Sigmoid colon (tissue), 7 donors: Measurements from ENCODE around the gene DCLRE1B. TPM values are rescaled to one million over a fixed set of nuclear protein-coding genes. Genes with fewer than 3 reads are reported as not detected.

Experiments used
- DNase-seq: peaks from one replicate; pipeline ENCODE4 v3.0.0-alpha.2; 2019
- H3K27ac ChIP-seq, 4 donors: fragments of 200-600 bp; sonication (generic); one replicate each; pipeline ENCODE4 v1.5.1; 2016 to 2019; ENCODE audit warnings: mild to moderate bottlenecking in 1 of 4
- H3K27me3 ChIP-seq, 3 donors: fragments of 200-600 bp; sonication (generic); one replicate each; pipeline ENCODE4 v1.5.1; 2019; ENCODE audit warnings: mild to moderate bottlenecking in 1 of 3
- H3K36me3 ChIP-seq, 4 donors: fragments of 200-600 bp; sonication (generic); one replicate each; pipeline ENCODE4 v1.5.1; 2016 to 2019
- H3K4me1 ChIP-seq, 4 donors: fragments of 200-600 bp; sonication (generic); one replicate each; pipeline ENCODE4 v1.5.1; 2017 to 2019
- H3K4me3 ChIP-seq, 4 donors: fragments of 200-600 bp; sonication (generic); one replicate each; pipeline ENCODE4 v1.5.1; 2017 to 2019; ENCODE audit warnings: mild to moderate bottlenecking in 2 of 4, moderate library complexity in 1 of 4
- H3K9me3 ChIP-seq, 4 donors: fragments of 200-600 bp in 3 of 4; sonication (generic) in 3 of 4; one replicate each; pipeline versions ENCODE4 v1.5.1 to v1.6.1; 2013 to 2019
- CTCF ChIP-seq, 4 experiments: fragments of 450-650 bp in 3 of 4; fragments of 200-600 bp in 1 of 4; IDR thresholded peaks; one replicate each; pipeline ENCODE4 v1.5.1; 2016 to 2019; ENCODE audit warnings: antibody characterized with exemption in 4 of 4, mild to moderate bottlenecking in 3 of 4, moderate library complexity in 2 of 4
- EP300 ChIP-seq, 4 donors: sonication (generic); formaldehyde crosslinking; IDR thresholded peaks; one replicate each; pipeline ENCODE4 v1.6.1; 2017; ENCODE audit warnings: antibody characterized with exemption in 4 of 4
- POLR2A ChIP-seq, 2 donors: fragments of 450-650 bp; IDR thresholded peaks; one replicate each; pipeline ENCODE4 v1.6.1; 2016; ENCODE audit warnings: antibody characterized with exemption in 2 of 2, mild to moderate bottlenecking in 2 of 2, moderate library complexity in 2 of 2
- POLR2AphosphoS5 ChIP-seq, 4 donors: sonication (generic); formaldehyde crosslinking; IDR thresholded peaks; one replicate each; pipeline ENCODE4 v1.6.1; 2017; ENCODE audit warnings: antibody characterized with exemption in 4 of 4
- WGBS, 2 donors: extraction: QIAGEN DNeasy Blood & Tissue Kit; methylation state at CpG; one replicate each; pipeline ENCODE4 v1.1.7; 2013; 5-methylcytosine and 5-hydroxymethylcytosine counted together
- intact Hi-C: fragments of 100-400 bp; cut with DNase I; formaldehyde crosslinking; loops from one replicate; pipeline ENCODE4 v1.15.1; 2023
- polyA plus RNA-seq, 3 donors: library from polyadenylated mRNA; stranded (reverse); fragments of 200-250 nt; gene quantifications; one replicate each; pipeline ENCODE4 v1.2.3, GENCODE V29; 2013
- total RNA-seq, 4 donors: library from RNA; depleted of rRNA; stranded (reverse); fragments of >200 nt; gene quantifications; one replicate each; pipeline ENCODE4 v1.1.0, GENCODE V29; 2016
- donor health status: healthy with polysubstance abuse.
- donor health status: Bipolar disorder and iron deficiency.
- donor health status: healthy.

DCLRE1B gene
- total and polyA plus RNA-seq, 7 donors, result 1.8 to 4.9 (median 4.4) TPM

DNA sequence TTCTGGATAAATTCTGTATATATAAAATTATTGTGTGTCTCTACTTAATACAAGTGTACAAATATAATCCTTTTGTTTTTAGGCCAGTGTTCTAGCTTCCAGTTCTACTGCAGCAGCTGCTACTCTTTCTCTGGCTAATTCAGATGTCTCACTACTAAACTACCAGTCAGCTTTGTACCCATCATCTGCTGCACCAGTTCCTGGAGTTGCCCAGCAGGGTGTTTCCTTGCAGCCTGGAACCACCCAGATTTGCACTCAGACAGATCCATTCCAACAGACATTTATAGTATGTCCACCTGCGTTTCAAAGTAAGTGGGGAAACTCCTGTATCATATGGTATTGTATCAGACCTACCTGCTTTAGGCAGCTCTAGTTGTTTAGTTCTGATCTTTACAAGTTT lies 52.9 kb downstream of the DCLRE1B start:
- peaks cover under 1 to 80% (median 23%) of the 10 kb centered on the region in 4 donors for H3K36me3 ChIP-seq

DNA sequence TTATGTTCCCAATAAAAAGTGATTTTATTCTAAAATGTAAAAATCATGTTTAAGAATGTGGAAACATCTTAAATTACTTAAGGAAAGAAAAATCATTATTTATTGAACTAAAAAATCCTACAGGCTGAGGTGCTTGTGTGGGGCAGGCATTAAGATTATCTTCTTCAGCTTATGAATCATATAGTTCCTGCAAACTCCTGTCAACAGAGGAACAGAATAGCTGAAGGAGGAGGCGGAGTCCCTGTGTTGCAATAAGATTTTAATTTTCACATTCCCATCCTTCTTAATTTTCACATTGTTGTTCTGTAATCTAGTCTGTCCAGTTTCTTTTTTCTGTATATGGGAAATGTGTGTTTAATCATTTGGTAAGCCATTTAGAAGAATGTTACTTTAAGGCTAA lies 53.6 kb downstream of the DCLRE1B start:
- H3K27me3 ChIP-seq, result no peaks in the 10 kb centered on the region
- no peak for DNase-seq
- intact Hi-C loops, result no loop called here
- no peak overlapping the region for H3K27ac ChIP-seq
- H3K9me3 ChIP-seq, result no peaks in the 10 kb centered on the region
- no peaks in the 10 kb centered on the region for H3K4me1 ChIP-seq
- H3K4me3 ChIP-seq, result no peak overlapping the region
- peaks cover 7 to 83% (median 29%) of the 10 kb centered on the region in 4 donors for H3K36me3 ChIP-seq
- 93 to 95% methylated on average over 1 of the region's 1 CpG for WGBS, 2 donors
- no peak for TF ChIP-seq EP300 (IDR thresholded peaks at IDR 0.05)
- TF ChIP-seq POLR2A (IDR thresholded peaks at IDR 0.05), result no peak
- no peak for TF ChIP-seq POLR2AphosphoS5 (IDR thresholded peaks at IDR 0.05)
- no peak for TF ChIP-seq CTCF (IDR thresholded peaks at IDR 0.05)

More for the DNA sequence above, 52.9 kb downstream of the DCLRE1B start:
- no peak for DNase-seq
- WGBS, 2 donors, result 61 to 81% methylated on average over 1 of the region's 1 CpG
- Histone ChIP-seq H3K4me1 (no peaks in the 10 kb centered on the region), H3K27ac (no peak overlapping the region), H3K4me3 (no peak overlapping the region), H3K27me3 (no peaks in the 10 kb centered on the region), H3K9me3 (no peaks in the 10 kb centered on the region)
- TF ChIP-seq EP300 (IDR thresholded peaks at IDR 0.05) (no peak), POLR2AphosphoS5 (IDR thresholded peaks at IDR 0.05) (no peak), CTCF (IDR thresholded peaks at IDR 0.05) (no peak), POLR2A (IDR thresholded peaks at IDR 0.05) (no peak)
- intact Hi-C loops, result no loop called here

GRCh38 chr1:113963281-113963906 lies 58.3 kb downstream of the DCLRE1B start:
- Histone ChIP-seq H3K27me3 (no peaks in the 10 kb centered on the region), H3K4me1 (peaks cover 0 to 6% (median 3%) of the 10 kb centered on the region in 4 donors), H3K4me3 (no peak overlapping the region), H3K36me3 (peaks cover 10 to 71% (median 25%) of the 10 kb centered on the region in 4 donors), H3K9me3 (no peaks in the 10 kb centered on the region), H3K27ac (no peak overlapping the region)
- WGBS, 2 donors, result 94% methylated on average over 12 of the region's 12 CpGs
- DNase-seq, result no peak
- intact Hi-C loops, result no loop called here
- no peak for TF ChIP-seq POLR2A (IDR thresholded peaks at IDR 0.05)
- no peak for TF ChIP-seq EP300 (IDR thresholded peaks at IDR 0.05)
- TF ChIP-seq POLR2AphosphoS5 (IDR thresholded peaks at IDR 0.05), result no peak

Other genes starting within 250 kb of the DCLRE1B start
- gene PHTF1, start 145.8 kb upstream of the DCLRE1B start, total RNA-seq, result 10 to 100 TPM; 11.9 to 22.7 (median 14.4) TPM
- gene PHTF1, start 145.8 kb upstream of the DCLRE1B start, polyA plus RNA-seq, result 1 to 10 TPM; 2.4 to 8.7 (median 4.2) TPM
- 10 to 100 TPM; 15.5 to 33.9 (median 22.9) TPM for gene RSBN1, start 92.8 kb upstream of the DCLRE1B start, total RNA-seq
- 1 to 10 TPM; 5.4 to 8.3 (median 7.2) TPM for gene RSBN1, start 92.8 kb upstream of the DCLRE1B start, polyA plus RNA-seq
- gene PTPN22, start 33.6 kb upstream of the DCLRE1B start, total RNA-seq, result 1 to 10 TPM in 3 of 4 donors, under 1 TPM in 1; 0.71 to 2.4 (median 1.4) TPM
- gene PTPN22, start 33.6 kb upstream of the DCLRE1B start, polyA plus RNA-seq, result 1 to 10 TPM; 1.8 to 4.4 (median 2.1) TPM
- under 1 TPM; under 0.01 to 0.49 (median 0.34) TPM for gene BCL2L15, start 17.7 kb upstream of the DCLRE1B start, total RNA-seq
- 10 to 100 TPM; 63.1 to 87.9 (median 85.8) TPM for gene BCL2L15, start 17.7 kb upstream of the DCLRE1B start, polyA plus RNA-seq
- 10 to 100 TPM in 2 of 4 donors, 1 to 10 TPM in 2; 6.2 to 15.5 (median 10.8) TPM for gene AP4B1, start 527 bp upstream of the DCLRE1B start, total RNA-seq
- gene AP4B1, start 527 bp upstream of the DCLRE1B start, polyA plus RNA-seq, result 10 to 100 TPM in 1 of 3 donors, 1 to 10 TPM in 2; 4.8 to 21.3 (median 7.9) TPM
- 10 to 100 TPM; 47.2 to 57.1 (median 49.9) TPM for gene HIPK1, start 24.0 kb downstream of the DCLRE1B start, total RNA-seq
- gene HIPK1, start 24.0 kb downstream of the DCLRE1B start, polyA plus RNA-seq, result 10 to 100 TPM; 13.8 to 16.9 (median 16.6) TPM
- 100 to 1,000 TPM in 3 of 4 donors, 10 to 100 TPM in 1; 94.0 to 149 (median 132) TPM for gene OLFML3, start 74.1 kb downstream of the DCLRE1B start, total RNA-seq
- gene OLFML3, start 74.1 kb downstream of the DCLRE1B start, polyA plus RNA-seq, result 10 to 100 TPM; 14.1 to 23.8 (median 21.0) TPM
- gene SYT6, start 248.5 kb downstream of the DCLRE1B start, total RNA-seq, result 1 to 10 TPM in 1 of 4 donors, under 1 TPM in 2, not detected in 1; 0.36 to 1.9 (median 0.55) TPM
- under 1 TPM in 1 of 3 donors, not detected in 2; 0.32 TPM for gene SYT6, start 248.5 kb downstream of the DCLRE1B start, polyA plus RNA-seq